DOHH2 (cell line): Measurements from ENCODE around the gene DOK3.

Source experiments
- H3F3A ChIP-seq: fragments of 200-600 bp; sonication (generic), shearing (Covaris generic); 2 replicates; pipeline ENCODE4 v1.6.0; 2016; ENCODE audit warnings: antibody characterized with exemption, mild to moderate bottlenecking; ENCODE audit not compliant: control insufficient read depth, insufficient read depth
- H3K27ac ChIP-seq: fragments of 200-600 bp; sonication (generic); 2 replicates; pipeline ENCODE4 v1.5.1; 2014; ENCODE audit warnings: low read depth, mild to moderate bottlenecking, low read length, moderate library complexity
- H3K27me3 ChIP-seq: fragments of 200-600 bp; sonication (generic); 2 replicates; pipeline ENCODE4 v1.6.1; 2014; ENCODE audit warnings: mild to moderate bottlenecking, low read length, mixed read lengths; ENCODE audit not compliant: control insufficient read depth
- H3K36me3 ChIP-seq: fragments of 200-600 bp; sonication (generic); 2 replicates; pipeline ENCODE4 v1.6.1; 2014; ENCODE audit warnings: mild to moderate bottlenecking, low read length, moderate library complexity, mixed read lengths; ENCODE audit not compliant: control insufficient read depth
- H3K4me1 ChIP-seq: fragments of 200-600 bp; sonication (generic); 2 replicates; pipeline ENCODE4 v1.6.1; 2014; ENCODE audit warnings: mild to moderate bottlenecking, low read length, mixed read lengths; ENCODE audit not compliant: control insufficient read depth
- H3K4me2 ChIP-seq: fragments of 200-600 bp; sonication (generic); 2 replicates; pipeline ENCODE4 v1.6.0; 2014; ENCODE audit warnings: mild to moderate bottlenecking, low read length, moderate library complexity
- H3K4me3 ChIP-seq: fragments of 200-600 bp; sonication (generic); 2 replicates; pipeline ENCODE4 v1.5.1; 2014; ENCODE audit warnings: mild to moderate bottlenecking, low read length, mixed read lengths
- H3K79me2 ChIP-seq: fragments of 200-600 bp; sonication (generic); 2 replicates; pipeline ENCODE4 v1.6.1; 2014; ENCODE audit warnings: mild to moderate bottlenecking, low read length, mixed read lengths; ENCODE audit not compliant: control insufficient read depth
- H3K9me2 ChIP-seq: fragments of 200-600 bp; sonication (generic); replicated peaks from 2 replicates; pipeline ENCODE4 v1.6.1; 2014; ENCODE audit warnings: mild to moderate bottlenecking, low read length, mixed read lengths; ENCODE audit not compliant: control insufficient read depth
- H3K9me3 ChIP-seq: fragments of 200-600 bp; sonication (generic); 2 replicates; pipeline ENCODE4 v1.6.1; 2014; ENCODE audit warnings: antibody characterized with exemption, low read length, mixed read lengths; ENCODE audit not compliant: control insufficient read depth, insufficient read depth
- H4K20me1 ChIP-seq: fragments of 200-600 bp; sonication (generic); 2 replicates; pipeline ENCODE4 v1.6.0; 2014; ENCODE audit warnings: low read depth, mild to moderate bottlenecking, antibody characterized with exemption, low read length, moderate library complexity; ENCODE audit not compliant: control insufficient read depth, insufficient read depth
- CTCF ChIP-seq: fragments of 200-600 bp; sonication (generic); IDR thresholded peaks from one replicate; pipeline ENCODE4 v1.5.1; 2014; ENCODE audit warnings: antibody characterized with exemption, mild to moderate bottlenecking, low read depth, low read length; ENCODE audit not compliant: poor library complexity, severe bottlenecking
- EZH2phosphoT487 ChIP-seq: fragments of 200-600 bp; sonication (generic); IDR thresholded peaks from 2 replicates; pipeline ENCODE4 v1.6.1; 2017; ENCODE audit warnings: borderline replicate concordance, mild to moderate bottlenecking, antibody characterized with exemption, low read length, moderate library complexity, mixed read lengths

DOK3 gene

GRCh38 chr5:177539411-177539810 is 29.8 kb upstream of the DOK3 start:
- Histone ChIP-seq H3K9me2 (no peaks in the 10 kb centered on the region), H3K27ac (no peak overlapping the region), H3K4me2 (no peak overlapping the region), H4K20me1 (no peaks in the 10 kb centered on the region; the same call in 1 of the 2 replicates), H3F3A (0 out of 2 replicates have a peak, but pooled peaks cover 3% of the 10 kb centered on the region), H3K79me2 (peaks cover 40% of the 10 kb centered on the region), H3K27me3 (no peaks in the 10 kb centered on the region), H3K4me3 (no peak overlapping the region), H3K4me1 (no peaks in the 10 kb centered on the region), H3K9me3 (no peaks in the 10 kb centered on the region), H3K36me3 (peaks cover 78% of the 10 kb centered on the region)
- TF ChIP-seq CTCF (no peak), EZH2phosphoT487 (no peak)

GRCh38 chr5:177538876-177539275 is 29.2 kb upstream of the DOK3 start:
- Histone ChIP-seq H3K9me2 (no peaks in the 10 kb centered on the region), H3K27ac (no peak overlapping the region), H3F3A (0 out of 2 replicates have a peak, but pooled peaks cover 3% of the 10 kb centered on the region), H3K79me2 (peaks cover 34% of the 10 kb centered on the region), H3K36me3 (peaks cover 79% of the 10 kb centered on the region), H3K27me3 (no peaks in the 10 kb centered on the region), H3K4me2 (no peak overlapping the region), H3K4me1 (no peaks in the 10 kb centered on the region), H3K4me3 (no peak overlapping the region), H3K9me3 (no peaks in the 10 kb centered on the region), H4K20me1 (no peaks in the 10 kb centered on the region; the same call in 1 of the 2 replicates)
- TF ChIP-seq CTCF (no peak), EZH2phosphoT487 (no peak)

GRCh38 chr5:177537389-177538361 is 28.0 kb upstream of the DOK3 start:
- no peaks in the 10 kb centered on the region for H3K27me3 ChIP-seq
- H3K36me3 ChIP-seq: peaks cover 75% of the 10 kb centered on the region
- no peak overlapping the region for H3K27ac ChIP-seq
- H3K4me3 ChIP-seq: no peak overlapping the region
- no peaks in the 10 kb centered on the region for H3K9me2 ChIP-seq
- no peak overlapping the region for H3K4me2 ChIP-seq
- H3F3A ChIP-seq: 0 out of 2 replicates have a peak, but pooled peaks cover 3% of the 10 kb centered on the region
- H3K4me1 ChIP-seq: no peaks in the 10 kb centered on the region
- H3K9me3 ChIP-seq: no peaks in the 10 kb centered on the region
- TF ChIP-seq CTCF: no peak
- TF ChIP-seq EZH2phosphoT487: no peak
- no peaks in the 10 kb centered on the region; the same call in 1 of the 2 replicates for H4K20me1 ChIP-seq
- H3K79me2 ChIP-seq: peaks cover 22% of the 10 kb centered on the region
